Activated CD8-positive, alpha-beta memory T cell treated with anti-CD3 and anti-CD28 coated beads, Interleukin-2, amount 50 U/mL, for 1 hour (primary cell): ENCODE measurements around the gene AKT2.

ENCODE experiments used
- DNase-seq: peaks from one replicate; pipeline ENCODE4 v3.0.0-alpha.2; 2020; ENCODE audit errors: extremely low read depth

The AKT2 gene

DNA sequence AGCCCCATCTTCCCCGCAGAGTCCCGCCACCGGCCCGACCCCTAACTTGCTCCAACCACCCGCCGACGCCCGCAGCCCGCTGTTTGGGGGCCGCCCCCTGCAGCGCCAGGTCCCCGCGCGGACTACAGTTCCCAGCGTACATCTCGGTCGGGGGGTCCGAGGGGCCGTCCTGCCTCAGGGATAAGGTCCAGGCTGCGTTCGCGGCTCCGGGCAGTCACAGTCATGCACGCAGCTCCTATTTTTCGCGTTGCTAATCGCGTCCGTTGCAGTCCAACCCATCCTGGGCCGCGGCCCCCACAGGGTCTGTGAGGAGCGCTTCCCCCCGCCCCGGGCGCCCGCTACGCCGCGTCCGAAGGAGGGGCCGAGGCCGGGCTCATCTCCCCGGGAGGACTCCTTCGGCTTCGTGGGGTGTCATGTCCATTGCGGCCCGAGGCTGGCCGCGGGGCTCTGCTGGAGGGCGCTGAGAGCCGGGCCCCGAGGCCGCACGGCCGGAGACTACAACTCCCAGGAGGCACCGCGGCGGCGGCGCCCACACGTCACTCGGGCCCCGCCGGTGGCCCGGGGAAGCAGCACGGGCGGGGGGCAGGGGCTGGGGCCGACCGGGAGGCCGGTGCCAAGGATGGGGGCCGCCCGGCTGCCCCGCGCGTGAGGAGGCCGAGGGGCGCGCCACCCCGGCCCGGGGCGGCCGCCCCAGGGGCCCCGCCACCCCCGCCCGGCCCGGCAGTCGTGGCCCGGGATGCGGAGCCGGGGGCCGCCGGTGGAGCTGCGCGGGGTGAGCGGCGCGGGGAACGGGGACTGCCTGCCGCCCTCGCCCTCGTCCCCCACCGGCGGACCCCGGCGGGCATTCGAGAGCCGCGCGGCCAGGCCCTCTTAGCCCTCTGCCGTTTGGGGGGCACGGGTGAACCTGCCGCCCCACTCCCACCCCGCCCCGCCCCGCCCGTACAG lies 94.0 kb downstream of the AKT2 start, which contains the start of gene MAP3K10:
MAP3K10 (plus strand) TSS at position 536 of the 945 bp plus-strand sequence. CDS start 606 bp downstream, outside the sequence.
- DNase-seq: peak; percentile 13

DNA sequence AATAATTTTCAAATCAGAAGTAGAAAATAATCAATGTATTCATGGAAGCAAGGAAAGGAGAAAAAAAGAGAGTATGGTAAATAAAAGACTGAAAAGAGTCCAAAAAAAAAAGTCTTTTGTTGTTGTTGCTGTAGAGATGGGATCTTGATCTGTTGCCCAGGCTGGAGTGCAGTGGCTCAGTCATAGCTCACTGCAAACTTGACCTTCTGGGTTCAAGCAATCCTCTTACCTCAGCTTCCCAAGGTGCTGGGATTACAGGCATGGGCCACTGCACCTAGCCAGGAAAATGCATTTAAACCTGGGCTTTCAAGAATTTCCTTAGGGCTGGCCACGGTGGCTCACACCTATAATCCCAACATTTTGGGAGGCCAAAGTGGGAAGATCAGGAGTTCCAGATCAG lies 100.9 kb downstream of the AKT2 start:
- no peak for DNase-seq
